Fibroblast of pulmonary artery (primary cell): ENCODE measurements around the gene SCO1.

Source experiments
- DNase-seq: peaks from one replicate; pipeline ENCODE4 v3.0.0-alpha.2; 2010; ENCODE audit warnings: low read depth
- H3K4me3 ChIP-seq: replicated peaks from 2 replicates; pipeline ENCODE4 v1.5.1; 2011; ENCODE audit warnings: low read depth, mild to moderate bottlenecking, control low read depth, low read length, moderate library complexity
- CTCF ChIP-seq: IDR thresholded peaks from 2 replicates; pipeline ENCODE4 v1.5.1; 2011; ENCODE audit warnings: mild to moderate bottlenecking, control low read depth, low read length, inconsistent platforms; ENCODE audit errors: missing control alignments

Gene SCO1

GRCh38 chr17:10697092-10698081 lies at the start of gene SCO1, which contains the start of gene ADPRM:
SCO1 (minus strand) TSS chr17:10697533; CDS start chr17:10697507, 26 bp downstream.
ADPRM (plus strand) TSS chr17:10697594; CDS start chr17:10704927, 7,333 bp downstream.
- H3K4me3 ChIP-seq = peak within 1 kb of the TSS; percentile 90
- peak; percentile 36 for TF ChIP-seq CTCF
- peak; percentile 94 for DNase-seq

GRCh38 chr17:10745231-10745630 lies 47.9 kb upstream of the SCO1 start:
- TF ChIP-seq CTCF = no peak
- no peak overlapping the region for H3K4me3 ChIP-seq
- no peak for DNase-seq

- H3K4me3 ChIP-seq = no peak overlapping the region
- no peak for TF ChIP-seq CTCF
- no peak for DNase-seq
These were observed 47.2 kb upstream of the SCO1 start for GRCh38 chr17:10744501-10745000.

GRCh38 chr17:10743316-10744009 lies 46.1 kb upstream of the SCO1 start:
- H3K4me3 ChIP-seq = no peak overlapping the region
- peak; percentile 50 for DNase-seq
- TF ChIP-seq CTCF = no peak

GRCh38 chr17:10742431-10742830 lies 45.1 kb upstream of the SCO1 start:
- TF ChIP-seq CTCF = no peak
- DNase-seq = no peak
- no peak overlapping the region for H3K4me3 ChIP-seq

- DNase-seq = no peak
- no peak overlapping the region for H3K4me3 ChIP-seq
- no peak for TF ChIP-seq CTCF
These were observed 44.2 kb upstream of the SCO1 start for GRCh38 chr17:10741416-10742135.
